ENCODE data around the gene SPDYC.

DNA sequence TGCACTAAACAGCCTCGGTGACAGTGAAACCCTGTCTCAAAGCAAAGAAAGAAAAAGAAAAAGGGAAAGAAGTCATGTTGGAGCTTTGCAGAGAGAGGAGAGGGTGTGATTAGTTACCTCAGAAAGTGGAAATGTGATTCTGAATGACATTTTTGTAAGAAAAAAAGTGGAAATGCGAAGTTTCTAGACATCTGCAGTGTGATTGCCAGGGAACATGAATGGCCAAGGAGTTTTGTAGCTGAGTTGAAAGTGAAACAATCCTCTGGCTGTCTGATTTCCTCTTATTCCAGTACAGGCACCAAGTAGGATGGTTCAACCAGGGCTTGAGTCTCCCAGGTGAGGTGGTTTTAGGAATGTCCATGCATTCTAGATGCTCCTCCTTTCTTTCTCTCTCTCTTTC, 17.9 kb upstream of the SPDYC start:
- TF ChIP-seq, protein P1, sequence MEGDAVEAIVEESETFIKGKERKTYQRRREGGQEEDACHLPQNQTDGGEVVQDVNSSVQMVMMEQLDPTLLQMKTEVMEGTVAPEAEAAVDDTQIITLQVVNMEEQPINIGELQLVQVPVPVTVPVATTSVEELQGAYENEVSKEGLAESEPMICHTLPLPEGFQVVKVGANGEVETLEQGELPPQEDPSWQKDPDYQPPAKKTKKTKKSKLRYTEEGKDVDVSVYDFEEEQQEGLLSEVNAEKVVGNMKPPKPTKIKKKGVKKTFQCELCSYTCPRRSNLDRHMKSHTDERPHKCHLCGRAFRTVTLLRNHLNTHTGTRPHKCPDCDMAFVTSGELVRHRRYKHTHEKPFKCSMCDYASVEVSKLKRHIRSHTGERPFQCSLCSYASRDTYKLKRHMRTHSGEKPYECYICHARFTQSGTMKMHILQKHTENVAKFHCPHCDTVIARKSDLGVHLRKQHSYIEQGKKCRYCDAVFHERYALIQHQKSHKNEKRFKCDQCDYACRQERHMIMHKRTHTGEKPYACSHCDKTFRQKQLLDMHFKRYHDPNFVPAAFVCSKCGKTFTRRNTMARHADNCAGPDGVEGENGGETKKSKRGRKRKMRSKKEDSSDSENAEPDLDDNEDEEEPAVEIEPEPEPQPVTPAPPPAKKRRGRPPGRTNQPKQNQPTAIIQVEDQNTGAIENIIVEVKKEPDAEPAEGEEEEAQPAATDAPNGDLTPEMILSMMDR (IDR thresholded peaks at IDR 0.05; ENCODE audit: insufficient read depth, low read length, poor library complexity, severe bottlenecking), result no peak
- no peak for TF ChIP-seq EZH2phosphoT487 (conservative IDR thresholded peaks at IDR 0.05; ENCODE audit: low read length)
